ENCODE data around the gene GOLGA3.

Gene GOLGA3

GRCh38 chr12:132719141-132719953 lies 109.3 kb downstream of the GOLGA3 start:
- no peak for DNase-seq

Data from CD4-positive, alpha-beta T cell treated with Interleukin-4 for 1 hour (primary cell).